NCI-H2029 (cell line): ENCODE results near the gene NBDY.

Source experiments
- DNase-seq: peaks from one replicate; lab custom pipeline; 2025; lab: John Stamatoyannopoulos, UW

Gene NBDY

DNA sequence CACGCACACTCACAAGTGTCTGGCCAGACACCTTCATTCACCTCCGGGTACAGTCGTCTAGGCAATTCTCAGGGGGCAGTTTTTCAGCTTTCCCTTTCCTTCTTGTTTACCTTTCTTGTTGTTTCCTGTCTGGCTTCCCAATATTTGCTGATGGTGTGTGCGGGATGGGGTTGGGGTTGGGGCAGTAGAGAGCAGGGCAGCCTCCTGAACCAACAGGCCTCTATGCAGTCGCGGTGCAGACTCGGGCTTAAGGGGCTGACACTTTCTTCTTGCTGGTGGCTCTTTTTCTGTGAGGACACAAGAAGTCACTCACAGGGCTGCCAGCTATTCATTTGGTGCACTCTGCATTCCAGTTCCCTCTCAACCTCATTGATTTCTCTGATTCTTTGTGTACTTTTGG, 56.4 kb downstream of the NBDY start:
- no peak for DNase-seq

GRCh38 chrX:56786889-56787733, 58.1 kb downstream of the NBDY start:
- DNase-seq = no peak

DNA sequence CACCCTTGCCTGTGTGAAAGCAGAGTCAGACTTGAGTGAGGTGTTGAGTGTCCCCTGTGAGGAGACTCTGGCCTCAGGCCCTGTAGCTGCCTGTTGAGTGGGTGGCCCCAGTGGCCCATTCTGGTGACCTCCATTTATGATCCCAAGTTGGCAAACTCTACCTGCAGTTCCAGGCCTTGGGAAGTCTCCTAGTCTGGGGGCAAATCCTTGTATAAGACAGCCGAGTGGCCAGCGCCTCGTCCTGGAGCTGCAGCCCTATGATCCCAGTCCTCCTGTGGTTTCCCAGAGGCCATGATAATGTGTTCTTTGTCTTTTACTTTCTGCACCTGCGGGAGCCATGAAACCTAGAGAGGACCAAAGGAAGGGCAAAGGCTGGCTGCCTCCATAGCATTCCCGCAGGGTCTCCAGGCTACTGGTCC, 58.7 kb downstream of the NBDY start:
- no peak for DNase-seq

GRCh38 chrX:56788229-56788628, 59.2 kb downstream of the NBDY start:
- DNase-seq = no peak

DNA sequence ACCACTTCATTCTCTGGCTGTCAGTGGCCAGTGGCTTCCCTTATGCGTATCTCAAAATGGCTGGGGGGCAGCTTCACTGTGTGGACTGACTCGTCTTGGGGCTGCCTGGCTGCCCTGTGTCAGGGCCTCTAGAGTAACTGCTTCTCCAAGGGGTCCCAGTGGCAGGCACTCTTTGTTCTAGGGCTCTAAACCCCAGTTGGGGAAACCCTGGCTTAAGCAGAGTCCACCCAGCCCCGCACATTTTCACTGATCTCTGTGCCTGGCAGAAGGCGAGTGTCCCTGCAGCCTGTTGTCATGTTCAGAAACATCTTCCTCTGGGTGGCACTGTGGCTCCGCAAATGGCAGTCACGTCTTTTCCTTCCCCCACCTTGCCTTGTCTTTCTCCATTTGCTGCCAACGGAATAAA, 59.7 kb downstream of the NBDY start:
- DNase-seq = no peak

DNA sequence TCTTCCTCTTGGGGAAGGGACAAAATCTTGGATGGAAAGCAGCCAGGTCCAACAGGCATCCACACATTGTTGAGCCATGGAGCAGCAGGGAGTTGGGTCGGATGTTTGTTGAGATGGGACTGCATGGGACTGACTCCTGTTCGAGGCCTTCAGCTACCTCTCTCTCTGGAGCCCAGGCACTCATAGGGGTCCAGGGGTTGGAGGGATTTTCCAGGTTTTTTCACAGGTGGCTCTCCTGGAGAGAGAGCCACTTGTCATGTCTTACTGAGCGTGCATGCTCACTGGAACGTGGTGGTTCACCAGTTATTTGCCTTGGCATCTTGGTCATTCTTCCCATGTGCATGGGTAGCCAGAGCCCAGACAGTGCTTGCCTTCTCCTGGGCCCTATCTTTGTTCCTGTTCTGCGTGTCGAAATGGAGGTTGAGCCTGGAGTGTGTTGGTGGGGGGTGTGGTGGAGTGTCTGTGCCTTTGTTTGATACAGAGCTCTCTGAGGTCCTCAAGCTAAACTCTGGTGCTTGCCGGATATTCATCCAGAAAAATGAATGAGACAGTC, 60.6 kb downstream of the NBDY start:
- no peak for DNase-seq

- no peak for DNase-seq
Observed at GRCh38 chrX:56790778-56791177, 61.7 kb downstream of the NBDY start.

- no peak for DNase-seq
Observed at GRCh38 chrX:56791456-56791855, 62.4 kb downstream of the NBDY start.

GRCh38 chrX:56792270-56793111, 63.4 kb downstream of the NBDY start:
- no peak for DNase-seq

DNA sequence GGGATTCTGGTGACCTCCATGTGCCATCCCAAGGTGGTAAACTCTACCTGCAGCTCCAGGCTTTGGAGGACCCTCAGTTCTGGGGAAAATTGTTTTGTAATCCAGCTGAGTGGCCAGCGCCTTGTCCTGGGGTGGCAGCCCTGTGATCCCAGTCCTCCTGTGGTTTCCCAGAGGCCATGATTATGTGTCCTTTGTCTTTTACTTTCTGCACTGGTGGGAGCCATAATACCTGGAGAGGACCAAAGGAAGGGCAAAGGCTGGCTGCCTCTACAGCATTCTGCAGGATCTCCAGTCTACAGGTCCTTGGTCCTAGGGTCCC, 64.0 kb downstream of the NBDY start:
- DNase-seq = no peak

DNA sequence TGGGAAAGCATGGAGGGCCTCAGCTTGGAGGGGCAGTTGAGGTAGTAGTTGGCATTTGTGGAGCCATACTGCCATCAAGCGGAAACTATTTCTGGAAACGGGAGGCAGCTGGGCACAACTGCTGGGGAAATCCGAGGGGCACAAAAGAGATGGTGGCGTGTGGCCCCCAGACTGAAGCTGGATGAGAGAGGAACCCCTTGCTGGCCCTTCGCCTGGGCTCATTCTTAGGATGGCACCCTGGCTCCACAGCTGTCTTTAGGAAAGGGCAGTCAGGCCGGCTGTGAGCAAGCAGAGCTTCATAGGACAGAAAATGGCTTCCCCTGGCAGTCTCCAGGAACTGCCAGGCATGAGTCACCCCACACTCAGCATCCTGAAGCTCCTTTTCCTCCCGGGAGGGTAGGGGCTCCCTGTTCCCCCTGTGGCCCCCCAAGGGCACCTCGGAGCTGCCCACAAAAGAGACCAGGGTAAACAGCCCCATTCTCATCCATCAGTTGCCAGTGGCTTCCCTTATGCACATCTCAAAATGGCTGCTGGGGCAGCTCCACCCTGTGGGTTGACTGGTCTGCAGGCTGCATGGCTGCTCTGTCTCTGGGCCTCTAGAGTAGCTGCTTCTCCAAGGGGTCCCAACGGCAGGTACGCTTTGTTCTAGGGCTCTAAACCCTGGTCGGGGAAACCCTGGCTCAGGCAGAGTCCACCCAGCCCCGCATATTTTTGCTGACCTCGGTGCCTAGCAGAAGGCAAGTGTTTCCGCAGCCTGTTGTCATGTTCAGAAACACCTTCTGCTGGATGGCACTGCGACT, 64.7 kb downstream of the NBDY start:
- no peak for DNase-seq

DNA sequence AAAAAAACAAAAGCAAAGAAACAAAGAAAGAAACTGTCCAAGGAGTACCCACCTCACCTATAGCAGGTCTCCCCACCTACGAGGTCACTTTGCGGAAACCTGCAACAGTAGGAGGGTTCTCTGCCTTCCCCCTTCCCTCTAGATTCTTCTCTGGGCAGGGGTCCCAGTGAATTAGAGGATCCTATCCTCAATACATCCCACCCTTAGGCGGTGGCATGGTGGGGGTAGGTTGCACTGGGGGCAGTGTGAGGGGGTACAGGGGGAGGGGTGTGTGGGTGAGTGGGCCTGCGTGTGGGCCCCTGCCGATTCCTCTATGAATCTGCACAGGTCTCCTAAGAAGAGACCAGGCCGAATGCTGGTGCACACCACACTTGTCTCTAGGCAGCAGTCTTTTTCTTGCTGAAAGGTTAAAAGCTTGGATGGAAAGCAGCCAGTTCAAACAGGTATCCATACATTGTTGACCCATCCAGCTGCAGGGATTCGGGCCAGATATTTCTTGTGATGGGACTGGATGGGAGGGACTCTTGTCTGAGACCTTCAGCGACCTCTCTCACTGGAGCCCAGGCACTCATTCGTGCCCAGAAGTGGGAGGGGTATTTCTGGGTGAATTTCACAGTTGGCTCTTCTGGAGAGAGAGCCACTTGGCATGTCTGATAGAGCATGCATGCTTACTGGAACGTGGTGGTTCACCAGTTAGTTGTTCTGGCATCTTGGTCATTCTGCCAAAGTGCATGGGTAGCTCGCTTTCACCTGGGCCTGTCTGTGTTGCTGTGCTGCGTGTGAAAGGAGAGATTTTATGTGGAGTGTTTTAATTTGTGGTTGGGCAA, 65.6 kb downstream of the NBDY start:
- DNase-seq = peak; percentile 54

- DNase-seq = no peak
Observed at GRCh38 chrX:56795309-56795868, 66.3 kb downstream of the NBDY start.

GRCh38 chrX:56796641-56797395, 67.8 kb downstream of the NBDY start:
- DNase-seq = no peak

- DNase-seq = peak; percentile 22
Observed at GRCh38 chrX:56797574-56798338, 68.7 kb downstream of the NBDY start.

DNA sequence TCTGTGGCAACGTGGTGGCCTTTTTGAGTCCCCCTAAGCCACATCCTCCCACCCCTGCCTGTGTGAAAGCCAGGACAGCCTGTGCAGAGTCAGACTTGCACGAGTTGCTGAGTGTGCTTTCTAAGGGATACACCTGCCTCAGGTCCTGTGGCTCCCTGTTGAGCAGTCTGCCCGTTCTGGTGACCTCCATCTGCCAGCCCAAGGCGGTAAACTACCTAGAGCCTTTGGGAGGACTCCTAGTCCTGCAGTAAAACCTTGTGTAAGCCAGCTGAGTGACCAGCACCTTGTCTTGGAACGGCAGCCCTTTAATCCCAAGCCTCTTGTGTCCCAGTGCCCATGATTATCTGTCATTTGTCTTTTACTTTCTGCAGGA, 69.3 kb downstream of the NBDY start:
- no peak for DNase-seq

DNA sequence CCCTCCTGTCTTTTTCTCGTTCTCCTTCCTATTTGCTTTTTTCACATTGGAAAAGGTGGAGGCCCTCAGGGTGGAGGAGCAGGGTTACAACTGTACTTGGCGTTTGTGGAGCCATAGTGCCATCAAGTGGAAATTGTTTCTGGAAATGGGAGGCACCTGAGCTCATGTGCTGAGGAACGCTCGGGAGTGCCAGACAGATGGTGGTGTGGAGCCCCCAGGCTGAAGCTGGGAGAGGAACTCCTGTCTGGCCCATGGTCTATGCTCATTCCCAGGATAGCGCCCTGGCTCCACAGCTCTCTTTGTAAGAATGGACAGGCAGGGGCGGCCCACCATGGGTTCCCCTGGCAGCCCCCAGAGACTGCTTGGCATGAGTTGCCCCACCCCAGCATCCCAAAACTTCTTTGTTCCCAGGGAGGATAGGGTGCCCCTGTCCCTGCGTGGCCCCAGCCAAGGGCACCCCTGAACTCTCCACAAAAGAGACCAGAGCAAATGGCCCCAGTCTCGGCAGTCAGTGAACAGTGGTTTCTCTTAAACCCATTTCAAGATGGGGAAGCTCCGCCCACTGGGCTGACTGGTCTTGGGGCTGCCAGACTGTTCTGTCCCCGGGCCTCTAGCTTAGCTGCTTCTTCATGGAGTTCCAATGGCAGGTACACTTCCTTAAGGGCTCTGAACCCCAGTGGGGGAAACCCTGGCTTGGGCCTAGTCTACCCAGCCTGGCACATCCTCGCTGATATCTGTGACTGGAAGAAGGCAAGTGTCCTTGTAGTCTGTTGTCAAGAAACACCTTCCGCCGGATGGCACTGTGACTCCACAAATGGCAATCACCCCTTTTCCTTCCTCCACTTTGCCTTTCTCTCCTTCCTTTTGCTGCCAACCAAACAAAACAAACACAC, 70.1 kb downstream of the NBDY start:
- DNase-seq = no peak

GRCh38 chrX:56800307-56800706, 71.3 kb downstream of the NBDY start:
- DNase-seq = no peak

GRCh38 chrX:56800801-56801200, 71.8 kb downstream of the NBDY start:
- no peak for DNase-seq
